WTC11 (cell line): ENCODE results near the gene TMEM30B.

Experiments
- CTCF ChIP-seq: fragments of 200-600 bp; IDR thresholded peaks from 2 replicates; pipeline ENCODE4 v1.8.0; 2022; ENCODE audit warnings: antibody characterized with exemption
- FOXP1 ChIP-seq: sonication (generic); formaldehyde crosslinking; IDR thresholded peaks from 2 replicates; pipeline ENCODE4 v1.8.0; 2022; ENCODE audit warnings: missing genetic modification reagents, mild to moderate bottlenecking, moderate library complexity, borderline replicate concordance
- PRDM15 ChIP-seq: sonication (generic); formaldehyde crosslinking; IDR thresholded peaks from 2 replicates; pipeline ENCODE4 v1.8.0; 2022; ENCODE audit warnings: missing genetic modification reagents
- SP1 ChIP-seq: sonication (generic); formaldehyde crosslinking; conservative IDR thresholded peaks from 2 replicates; pipeline ENCODE4 v1.8.1; 2022; ENCODE audit warnings: missing genetic modification reagents
- TP53 ChIP-seq: sonication (generic); formaldehyde crosslinking; IDR thresholded peaks from 2 replicates; pipeline ENCODE4 v1.8.1; 2023; ENCODE audit warnings: mild to moderate bottlenecking, missing genetic modification reagents
- ZNF317 ChIP-seq: sonication (generic); formaldehyde crosslinking; IDR thresholded peaks from 2 replicates; pipeline ENCODE4 v1.8.1; 2023; ENCODE audit warnings: low read depth, mild to moderate bottlenecking, moderate library complexity, missing genetic modification reagents, borderline replicate concordance
- TF ChIP-seq, protein P1 (sequence below): sonication (generic); formaldehyde crosslinking; IDR thresholded peaks from 2 replicates; pipeline ENCODE4 v1.8.0; 2022; ENCODE audit warnings: mild to moderate bottlenecking, missing genetic modification reagents

DNA sequence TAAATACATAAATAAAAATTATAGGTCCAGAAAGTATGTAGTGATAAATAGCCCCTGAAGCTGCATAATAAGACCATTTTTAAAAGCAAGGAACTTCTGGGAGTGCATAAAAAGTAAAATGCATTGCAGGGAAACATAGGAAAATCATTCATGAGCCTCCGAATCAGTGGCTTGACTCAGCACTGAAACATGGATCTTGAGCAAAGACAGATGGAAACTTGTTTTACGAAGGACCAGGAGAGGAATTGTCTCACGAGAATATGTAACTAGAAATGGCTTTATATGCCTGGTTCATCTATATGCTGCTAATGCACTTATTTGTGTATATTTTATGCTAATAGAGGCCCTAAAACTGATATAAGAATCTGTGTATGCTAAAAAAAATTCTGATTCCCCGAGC, 14.7 kb downstream of the TMEM30B start:
- TF ChIP-seq CTCF: no peak
- no peak for TF ChIP-seq SP1 (CRISPR knock-in tag)
- TF ChIP-seq TP53 (CRISPR knock-in tag): no peak
- no peak for TF ChIP-seq PRDM15 (CRISPR knock-in tag)
- TF ChIP-seq, protein P1, sequence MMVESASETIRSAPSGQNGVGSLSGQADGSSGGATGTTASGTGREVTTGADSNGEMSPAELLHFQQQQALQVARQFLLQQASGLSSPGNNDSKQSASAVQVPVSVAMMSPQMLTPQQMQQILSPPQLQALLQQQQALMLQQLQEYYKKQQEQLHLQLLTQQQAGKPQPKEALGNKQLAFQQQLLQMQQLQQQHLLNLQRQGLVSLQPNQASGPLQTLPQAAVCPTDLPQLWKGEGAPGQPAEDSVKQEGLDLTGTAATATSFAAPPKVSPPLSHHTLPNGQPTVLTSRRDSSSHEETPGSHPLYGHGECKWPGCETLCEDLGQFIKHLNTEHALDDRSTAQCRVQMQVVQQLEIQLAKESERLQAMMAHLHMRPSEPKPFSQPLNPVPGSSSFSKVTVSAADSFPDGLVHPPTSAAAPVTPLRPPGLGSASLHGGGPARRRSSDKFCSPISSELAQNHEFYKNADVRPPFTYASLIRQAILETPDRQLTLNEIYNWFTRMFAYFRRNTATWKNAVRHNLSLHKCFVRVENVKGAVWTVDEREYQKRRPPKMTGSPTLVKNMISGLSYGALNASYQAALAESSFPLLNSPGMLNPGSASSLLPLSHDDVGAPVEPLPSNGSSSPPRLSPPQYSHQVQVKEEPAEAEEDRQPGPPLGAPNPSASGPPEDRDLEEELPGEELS (CRISPR knock-in tag): no peak
- TF ChIP-seq FOXP1: no peak
- TF ChIP-seq ZNF317 (CRISPR knock-in tag): no peak
